ENCODE measurements around the gene EHD3.

EHD3 gene

DNA sequence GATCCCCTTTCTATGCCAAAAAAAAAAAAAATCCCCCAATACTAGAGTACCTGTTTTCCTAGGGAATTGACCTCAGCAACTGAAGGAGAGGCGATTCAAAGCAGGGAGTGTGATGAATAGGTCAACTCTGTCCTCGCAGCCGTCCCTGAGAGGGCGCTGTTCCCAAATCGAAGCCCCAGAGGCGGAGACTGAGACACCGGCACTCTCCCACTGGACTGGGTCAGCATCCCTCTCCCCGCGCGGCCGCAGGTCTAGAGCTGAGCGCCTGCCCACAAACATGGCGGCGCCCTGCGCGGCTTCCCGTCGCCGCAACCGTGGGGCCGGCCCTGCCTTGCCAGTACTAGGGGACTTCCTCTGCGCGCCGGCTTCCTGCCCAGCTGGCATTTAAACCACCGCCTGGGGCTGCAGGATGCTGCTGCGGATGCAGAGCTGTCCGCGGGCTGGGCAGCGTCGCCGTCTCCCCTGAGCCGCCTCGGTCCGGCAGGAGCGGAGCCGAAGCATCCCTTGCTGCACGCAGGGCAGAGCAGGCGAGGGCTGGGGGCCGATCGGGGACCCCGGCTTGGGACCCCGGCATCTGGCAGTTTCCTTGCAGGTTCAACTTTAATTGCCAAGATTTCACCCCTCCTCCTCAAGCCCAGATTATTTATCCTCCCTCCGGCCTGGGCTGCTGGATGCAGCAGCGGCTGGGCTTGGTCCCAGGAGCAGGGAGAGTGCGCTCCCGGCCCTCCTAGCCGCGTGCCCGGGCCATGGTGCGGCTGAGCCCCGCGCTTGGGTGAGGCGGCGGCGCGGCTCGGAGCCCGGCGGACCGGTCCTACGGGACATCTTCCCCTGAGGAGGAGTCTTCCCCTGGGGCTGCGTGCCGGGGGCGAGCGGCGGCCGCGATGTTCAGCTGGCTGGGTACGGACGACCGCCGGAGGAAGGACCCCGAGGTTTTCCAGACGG, at the start of gene EHD3:
Gene EHD3, plus strand, starts transcription at position 412 of the 942 bp plus-strand sequence. Its CDS starts 470 bp downstream, at position 882.
- peaks cover 10% of the 10 kb centered on the region for H3K4me1 ChIP-seq (ENCODE audit: insufficient read depth, low read length)
- H3K4me3 ChIP-seq (ENCODE audit: low read length) = peak within 1 kb of the TSS; percentile 67
- H3K9me3 ChIP-seq (ENCODE audit: low read length) = no peaks in the 10 kb centered on the region
- H3K27me3 ChIP-seq (ENCODE audit: insufficient read depth, low read length) = peaks cover 8% of the 10 kb centered on the region
- H3K36me3 ChIP-seq (ENCODE audit: insufficient read depth, low read length) = no peaks in the 10 kb centered on the region
- H2AFZ ChIP-seq (ENCODE audit: low read depth, low read length) = peak within 1 kb of the TSS; percentile 93

DNA sequence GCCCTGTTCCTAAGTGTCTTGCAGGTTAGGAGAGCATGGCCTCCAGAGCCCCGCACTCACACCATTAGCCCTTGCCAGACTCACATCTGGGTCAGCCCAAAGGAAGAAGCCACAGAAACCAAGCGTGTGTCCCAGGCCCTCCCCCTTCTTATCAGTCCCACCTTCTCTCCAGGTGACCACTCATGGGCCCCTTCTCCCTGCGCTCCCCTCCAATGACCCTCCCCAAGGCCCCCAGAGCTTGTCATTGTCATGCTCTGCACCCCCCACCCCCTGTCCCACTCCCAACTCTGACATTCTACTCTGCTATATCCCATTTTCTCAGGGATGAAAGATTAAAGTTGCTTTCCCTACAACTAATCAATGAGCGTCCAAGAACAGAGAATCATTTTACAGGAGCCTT, 46.8 kb upstream of the EHD3 start:
- Histone ChIP-seq H3K9me3 (ENCODE audit: low read length) (no peaks in the 10 kb centered on the region), H3K27me3 (ENCODE audit: insufficient read depth, low read length) (peaks cover 4% of the 10 kb centered on the region), H3K4me1 (ENCODE audit: insufficient read depth, low read length) (no peaks in the 10 kb centered on the region), H3K36me3 (ENCODE audit: insufficient read depth, low read length) (no peaks in the 10 kb centered on the region), H3K4me3 (ENCODE audit: low read length) (no peak overlapping the region), H2AFZ (ENCODE audit: low read depth, low read length) (no peak overlapping the region)

DNA sequence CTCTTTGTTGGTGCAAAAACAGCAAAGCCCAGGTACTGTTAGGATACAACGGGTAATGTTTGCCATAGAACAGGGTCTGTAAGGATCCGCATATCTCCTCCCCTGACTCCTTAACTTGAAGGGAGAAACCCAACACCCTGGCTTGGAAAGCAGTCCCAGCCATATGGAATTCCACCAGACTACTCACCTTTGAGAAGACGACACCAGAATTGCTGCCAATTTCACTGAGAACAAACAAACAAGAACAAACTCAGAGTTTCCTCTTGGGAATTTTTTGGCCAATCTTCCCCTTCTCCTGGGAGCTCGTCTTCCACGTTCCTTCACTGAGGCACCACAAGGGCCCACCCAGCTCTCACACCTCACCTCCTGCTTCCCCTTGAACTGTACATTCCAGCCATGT, 45.8 kb upstream of the EHD3 start:
- Histone ChIP-seq H3K9me3 (ENCODE audit: low read length) (no peaks in the 10 kb centered on the region), H3K36me3 (ENCODE audit: insufficient read depth, low read length) (no peaks in the 10 kb centered on the region), H3K4me1 (ENCODE audit: insufficient read depth, low read length) (no peaks in the 10 kb centered on the region), H3K4me3 (ENCODE audit: low read length) (no peak overlapping the region), H2AFZ (ENCODE audit: low read depth, low read length) (no peak overlapping the region), H3K27me3 (ENCODE audit: insufficient read depth, low read length) (peaks cover 7% of the 10 kb centered on the region)

DNA sequence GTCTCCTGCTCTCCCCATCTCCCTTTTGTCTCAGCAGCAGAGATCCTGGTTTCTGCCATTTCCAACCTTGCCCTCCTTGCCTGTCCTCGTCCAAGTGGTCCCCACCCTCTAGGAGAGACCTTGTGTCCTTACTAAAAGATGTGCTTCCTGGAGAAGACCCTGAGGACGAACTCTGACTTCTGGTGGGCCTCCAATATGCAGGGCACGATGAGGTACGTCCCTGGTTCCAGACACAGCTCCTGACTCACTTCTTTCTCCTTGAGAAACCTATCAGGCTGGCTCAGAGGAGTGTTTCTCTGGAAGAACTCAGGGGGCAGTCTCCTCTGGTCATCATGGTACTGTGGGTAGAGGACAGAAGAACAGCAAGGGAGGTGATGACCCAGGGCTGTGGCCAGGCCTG, 44.8 kb upstream of the EHD3 start:
- H3K4me3 ChIP-seq (ENCODE audit: low read length) = no peak overlapping the region
- peaks cover 7% of the 10 kb centered on the region for H3K27me3 ChIP-seq (ENCODE audit: insufficient read depth, low read length)
- no peaks in the 10 kb centered on the region for H3K9me3 ChIP-seq (ENCODE audit: low read length)
- H3K36me3 ChIP-seq (ENCODE audit: insufficient read depth, low read length) = no peaks in the 10 kb centered on the region
- no peaks in the 10 kb centered on the region for H3K4me1 ChIP-seq (ENCODE audit: insufficient read depth, low read length)
- no peak overlapping the region for H2AFZ ChIP-seq (ENCODE audit: low read depth, low read length)

DNA sequence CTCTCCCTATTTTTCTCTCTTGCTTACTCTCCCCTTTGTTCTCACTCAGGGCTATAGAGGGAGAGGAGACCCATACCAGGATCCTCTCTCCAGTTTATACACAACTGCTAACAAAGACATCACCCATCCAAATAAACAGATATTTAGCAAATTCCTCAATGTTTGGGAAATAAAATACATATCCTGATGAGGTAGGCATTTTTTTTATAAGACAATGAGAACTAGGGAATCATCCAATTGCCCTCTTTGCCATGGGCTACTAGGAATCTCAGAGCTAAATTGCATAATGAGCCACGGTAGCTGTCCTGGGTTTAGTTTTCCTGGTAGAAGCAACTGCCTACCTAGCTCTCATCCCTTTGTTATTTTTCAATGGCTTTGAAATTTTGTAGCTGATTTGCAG, 43.8 kb upstream of the EHD3 start:
- Histone ChIP-seq H3K4me1 (ENCODE audit: insufficient read depth, low read length) (no peaks in the 10 kb centered on the region), H3K27me3 (ENCODE audit: insufficient read depth, low read length) (peaks cover 7% of the 10 kb centered on the region), H3K9me3 (ENCODE audit: low read length) (no peaks in the 10 kb centered on the region), H3K4me3 (ENCODE audit: low read length) (no peak overlapping the region), H2AFZ (ENCODE audit: low read depth, low read length) (no peak overlapping the region), H3K36me3 (ENCODE audit: insufficient read depth, low read length) (no peaks in the 10 kb centered on the region)

DNA sequence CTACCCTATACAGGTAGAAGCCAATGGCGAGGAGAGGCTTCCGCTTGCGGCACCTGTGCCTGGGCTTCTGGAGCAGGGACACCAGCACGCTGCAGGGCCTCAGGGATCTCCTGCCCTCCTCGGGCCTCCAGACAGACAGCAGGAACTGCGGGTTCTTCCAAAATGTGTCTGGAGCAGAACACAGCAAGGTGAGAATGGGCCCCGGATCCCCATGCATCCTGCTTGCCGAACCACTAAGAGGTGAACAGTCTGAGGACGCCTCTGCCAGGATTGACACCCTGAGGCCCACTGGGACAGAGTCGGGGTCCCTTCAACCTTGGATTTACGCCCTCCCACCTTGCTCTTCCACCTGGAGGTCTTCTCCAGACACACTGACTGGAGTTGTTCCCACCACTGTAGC, 42.0 kb upstream of the EHD3 start:
- no peak overlapping the region for H3K4me3 ChIP-seq (ENCODE audit: low read length)
- H2AFZ ChIP-seq (ENCODE audit: low read depth, low read length) = no peak overlapping the region
- H3K27me3 ChIP-seq (ENCODE audit: insufficient read depth, low read length) = peaks cover 7% of the 10 kb centered on the region
- no peaks in the 10 kb centered on the region for H3K9me3 ChIP-seq (ENCODE audit: low read length)
- H3K4me1 ChIP-seq (ENCODE audit: insufficient read depth, low read length) = no peaks in the 10 kb centered on the region
- no peaks in the 10 kb centered on the region for H3K36me3 ChIP-seq (ENCODE audit: insufficient read depth, low read length)

DNA sequence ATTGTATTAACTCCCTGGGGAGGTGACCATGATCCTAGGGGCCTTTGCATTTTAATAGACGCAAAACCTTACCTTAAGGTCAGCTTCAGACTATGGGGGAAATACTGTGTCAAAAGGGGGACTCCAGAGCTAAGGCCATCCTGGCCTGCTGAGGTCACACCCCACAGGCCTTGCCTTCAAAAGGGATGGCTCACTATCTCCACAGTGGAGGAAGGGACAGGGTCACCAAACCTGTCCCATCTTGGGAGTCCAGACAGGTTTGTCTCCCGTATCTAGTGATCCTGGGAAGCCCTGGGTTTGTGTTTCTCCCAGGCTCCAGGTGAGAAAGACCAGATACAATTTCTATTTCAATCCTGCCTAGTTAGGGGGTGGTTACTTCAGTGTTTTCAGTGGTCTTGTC, 41.6 kb upstream of the EHD3 start:
- Histone ChIP-seq H3K9me3 (ENCODE audit: low read length) (no peaks in the 10 kb centered on the region), H3K4me1 (ENCODE audit: insufficient read depth, low read length) (no peaks in the 10 kb centered on the region), H3K4me3 (ENCODE audit: low read length) (no peak overlapping the region), H3K36me3 (ENCODE audit: insufficient read depth, low read length) (no peaks in the 10 kb centered on the region), H2AFZ (ENCODE audit: low read depth, low read length) (no peak overlapping the region), H3K27me3 (ENCODE audit: insufficient read depth, low read length) (peaks cover 7% of the 10 kb centered on the region)

DNA sequence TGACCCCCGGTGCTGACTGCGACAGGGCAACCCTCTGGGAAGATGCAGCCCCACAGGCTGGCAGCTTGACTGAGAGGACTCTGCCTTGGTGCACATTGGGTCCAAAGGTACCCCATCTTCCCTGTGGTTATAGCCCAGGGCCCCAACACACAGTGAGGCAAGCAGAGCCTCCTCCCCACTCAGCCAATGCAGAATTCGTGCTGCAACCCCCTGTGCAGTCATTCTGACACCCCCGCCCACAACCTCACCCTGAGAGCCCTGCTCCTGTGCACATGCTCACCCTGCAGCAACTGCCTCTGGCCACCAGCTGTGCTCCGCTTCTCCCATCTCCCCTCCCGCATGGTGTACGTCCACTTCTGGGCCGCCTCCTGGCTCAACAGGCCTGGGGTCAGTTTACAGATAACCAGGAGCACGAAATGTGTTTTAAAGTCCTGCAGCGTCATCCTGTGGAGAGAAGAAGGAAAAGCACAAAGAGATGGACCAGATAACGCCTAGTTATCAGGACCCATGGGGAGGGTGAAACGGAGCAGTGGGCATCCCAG, 41.0 kb upstream of the EHD3 start:
- Histone ChIP-seq H3K27me3 (ENCODE audit: insufficient read depth, low read length) (peaks cover 7% of the 10 kb centered on the region), H3K36me3 (ENCODE audit: insufficient read depth, low read length) (no peaks in the 10 kb centered on the region), H3K4me1 (ENCODE audit: insufficient read depth, low read length) (no peaks in the 10 kb centered on the region), H2AFZ (ENCODE audit: low read depth, low read length) (no peak overlapping the region), H3K9me3 (ENCODE audit: low read length) (no peaks in the 10 kb centered on the region), H3K4me3 (ENCODE audit: low read length) (no peak overlapping the region)

DNA sequence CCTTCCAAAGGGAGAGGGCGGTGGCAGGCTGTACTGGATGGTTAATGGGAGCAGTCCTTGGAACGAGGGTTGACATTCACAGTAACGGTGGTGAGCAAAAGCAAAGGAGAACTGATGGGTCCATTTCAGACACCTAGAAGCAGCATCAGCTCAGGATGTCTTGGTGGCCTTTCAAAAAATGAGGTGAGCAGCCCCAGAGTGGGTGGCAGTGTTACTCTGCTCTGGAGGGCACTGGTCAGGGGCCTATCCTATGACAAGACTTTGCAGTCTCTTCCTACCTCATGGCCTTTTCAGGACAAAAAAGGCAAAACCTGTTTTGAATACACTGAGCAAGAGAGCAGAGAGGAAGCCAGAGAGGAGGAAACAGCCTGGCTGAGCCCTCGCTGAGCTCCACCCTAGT, 40.1 kb upstream of the EHD3 start:
- Histone ChIP-seq H2AFZ (ENCODE audit: low read depth, low read length) (no peak overlapping the region), H3K36me3 (ENCODE audit: insufficient read depth, low read length) (no peaks in the 10 kb centered on the region), H3K4me3 (ENCODE audit: low read length) (no peak overlapping the region), H3K4me1 (ENCODE audit: insufficient read depth, low read length) (no peaks in the 10 kb centered on the region), H3K9me3 (ENCODE audit: low read length) (no peaks in the 10 kb centered on the region), H3K27me3 (ENCODE audit: insufficient read depth, low read length) (peaks cover 7% of the 10 kb centered on the region)

DNA sequence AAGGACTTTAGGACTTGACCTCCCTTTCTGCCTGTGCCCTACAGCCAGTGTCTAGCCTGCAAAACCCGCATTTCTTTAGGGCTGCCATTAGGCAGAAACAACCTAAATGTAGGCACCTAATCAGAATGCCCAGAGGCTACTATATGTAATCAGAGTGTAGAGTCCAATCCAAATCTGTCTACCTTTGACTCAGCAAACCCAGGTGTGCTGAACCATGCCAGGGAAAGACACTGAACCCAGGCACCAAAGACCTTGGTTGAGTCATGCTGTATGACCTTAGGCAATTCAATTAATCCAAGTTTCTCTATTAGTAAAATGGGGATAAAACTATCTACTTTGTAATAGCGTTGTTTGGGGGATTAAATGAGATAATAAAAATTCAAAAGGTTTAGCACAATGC, 37.3 kb upstream of the EHD3 start:
- Histone ChIP-seq H2AFZ (ENCODE audit: low read depth, low read length) (no peak overlapping the region), H3K9me3 (ENCODE audit: low read length) (no peaks in the 10 kb centered on the region), H3K27me3 (ENCODE audit: insufficient read depth, low read length) (peaks cover 4% of the 10 kb centered on the region), H3K36me3 (ENCODE audit: insufficient read depth, low read length) (no peaks in the 10 kb centered on the region), H3K4me1 (ENCODE audit: insufficient read depth, low read length) (no peaks in the 10 kb centered on the region), H3K4me3 (ENCODE audit: low read length) (no peak overlapping the region)

DNA sequence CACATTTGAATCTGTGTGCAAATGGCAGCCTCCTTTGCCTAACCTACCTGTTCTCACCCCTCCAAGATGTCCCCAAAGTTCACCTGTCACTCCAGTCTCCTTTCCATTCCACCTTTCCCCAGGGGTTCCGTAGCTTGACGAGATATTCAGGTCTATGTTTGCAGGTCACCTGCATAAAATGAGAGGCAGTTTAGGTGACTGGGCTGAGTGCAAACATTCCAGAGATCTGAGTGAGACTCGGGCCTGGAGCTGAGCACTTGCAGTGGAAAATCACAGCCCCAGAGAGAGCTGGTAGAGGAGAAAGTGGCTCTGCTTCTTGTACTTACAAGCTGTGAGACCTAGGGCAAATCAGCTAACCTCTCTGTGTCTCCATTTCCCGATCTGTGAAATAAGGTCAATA, 36.8 kb upstream of the EHD3 start:
- H3K4me3 ChIP-seq (ENCODE audit: low read length) = no peak overlapping the region
- H3K9me3 ChIP-seq (ENCODE audit: low read length) = no peaks in the 10 kb centered on the region
- H3K36me3 ChIP-seq (ENCODE audit: insufficient read depth, low read length) = no peaks in the 10 kb centered on the region
- no peaks in the 10 kb centered on the region for H3K4me1 ChIP-seq (ENCODE audit: insufficient read depth, low read length)
- peaks cover 3% of the 10 kb centered on the region for H3K27me3 ChIP-seq (ENCODE audit: insufficient read depth, low read length)
- no peak overlapping the region for H2AFZ ChIP-seq (ENCODE audit: low read depth, low read length)

DNA sequence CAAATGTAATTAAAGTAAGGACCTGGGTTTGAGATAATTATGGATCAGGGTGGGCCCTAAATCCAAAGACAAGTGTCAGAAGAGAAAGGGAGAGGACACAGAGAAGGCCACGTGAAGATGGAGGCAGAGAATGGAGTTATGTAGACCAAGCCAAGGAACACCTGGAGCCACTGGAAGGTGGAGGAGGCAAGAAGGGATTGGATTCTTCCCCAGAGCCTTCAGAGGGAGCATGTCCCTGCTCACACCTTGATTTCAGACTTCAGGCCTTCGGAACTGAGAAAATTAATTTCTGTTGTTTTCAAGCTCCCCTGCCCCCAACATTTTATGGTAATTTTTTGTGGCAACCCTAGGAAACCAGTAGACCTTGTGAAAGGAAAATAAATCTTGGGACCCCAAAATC, 36.3 kb upstream of the EHD3 start:
- no peaks in the 10 kb centered on the region for H3K27me3 ChIP-seq (ENCODE audit: insufficient read depth, low read length)
- H3K36me3 ChIP-seq (ENCODE audit: insufficient read depth, low read length) = no peaks in the 10 kb centered on the region
- H2AFZ ChIP-seq (ENCODE audit: low read depth, low read length) = no peak overlapping the region
- H3K9me3 ChIP-seq (ENCODE audit: low read length) = no peaks in the 10 kb centered on the region
- no peak overlapping the region for H3K4me3 ChIP-seq (ENCODE audit: low read length)
- H3K4me1 ChIP-seq (ENCODE audit: insufficient read depth, low read length) = no peaks in the 10 kb centered on the region

DNA sequence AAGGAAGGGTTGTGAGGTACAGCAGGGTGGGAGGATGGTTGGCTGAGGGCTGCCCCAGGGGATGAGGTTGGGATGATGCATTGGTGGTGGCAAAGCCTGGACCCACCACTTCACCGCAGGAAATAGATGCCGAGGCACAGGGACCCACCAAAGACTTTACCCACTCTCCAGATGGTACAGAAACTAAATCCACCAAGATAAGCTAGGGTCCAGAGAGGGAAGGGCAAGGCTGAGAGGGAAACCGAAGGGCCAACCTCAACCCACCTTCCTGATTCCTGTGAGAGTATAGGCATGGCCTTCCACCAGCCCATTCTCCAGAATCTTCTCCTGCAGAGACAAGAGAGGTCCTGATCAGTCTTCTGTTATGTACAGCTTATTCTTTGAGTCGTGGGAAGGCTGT, 34.7 kb upstream of the EHD3 start:
- Histone ChIP-seq H3K9me3 (ENCODE audit: low read length) (no peaks in the 10 kb centered on the region), H2AFZ (ENCODE audit: low read depth, low read length) (no peak overlapping the region), H3K4me1 (ENCODE audit: insufficient read depth, low read length) (no peaks in the 10 kb centered on the region), H3K4me3 (ENCODE audit: low read length) (no peak overlapping the region), H3K36me3 (ENCODE audit: insufficient read depth, low read length) (no peaks in the 10 kb centered on the region), H3K27me3 (ENCODE audit: insufficient read depth, low read length) (no peaks in the 10 kb centered on the region)

Measured in neuron (in vitro differentiated cells).